Gastrocnemius medialis (tissue), 4 donors: ENCODE measurements around the gene UPK3BL2.
"Not testable (repeated sequence)": the region's sequence is repeated elsewhere in the genome, so short reads cannot be mapped to it uniquely, and the experiment has no call there.

Experiments used
- POLR2A ChIP-seq, 2 donors: fragments of 450-650 bp; IDR thresholded peaks; one replicate each; pipeline ENCODE4 v1.6.1; 2017; ENCODE audit warnings: antibody characterized with exemption in 2 of 2, mild to moderate bottlenecking in 2 of 2, moderate library complexity in 2 of 2
- TF ChIP-seq, protein P1 (sequence below), 5 experiments: fragments of 450-650 bp in 3 of 5; fragments of 200-600 bp in 2 of 5; sonication (generic) in 2 of 5; IDR thresholded peaks in 4 of 5; conservative IDR thresholded peaks in 1 of 5; 1 replicate in 4 of 5; 2 replicates in 1 of 5; pipeline ENCODE4 v1.5.1; 2016 to 2019; ENCODE audit warnings: antibody characterized with exemption in 5 of 5, mild to moderate bottlenecking in 3 of 5, moderate library complexity in 3 of 5

- TF ChIP-seq, protein P1, sequence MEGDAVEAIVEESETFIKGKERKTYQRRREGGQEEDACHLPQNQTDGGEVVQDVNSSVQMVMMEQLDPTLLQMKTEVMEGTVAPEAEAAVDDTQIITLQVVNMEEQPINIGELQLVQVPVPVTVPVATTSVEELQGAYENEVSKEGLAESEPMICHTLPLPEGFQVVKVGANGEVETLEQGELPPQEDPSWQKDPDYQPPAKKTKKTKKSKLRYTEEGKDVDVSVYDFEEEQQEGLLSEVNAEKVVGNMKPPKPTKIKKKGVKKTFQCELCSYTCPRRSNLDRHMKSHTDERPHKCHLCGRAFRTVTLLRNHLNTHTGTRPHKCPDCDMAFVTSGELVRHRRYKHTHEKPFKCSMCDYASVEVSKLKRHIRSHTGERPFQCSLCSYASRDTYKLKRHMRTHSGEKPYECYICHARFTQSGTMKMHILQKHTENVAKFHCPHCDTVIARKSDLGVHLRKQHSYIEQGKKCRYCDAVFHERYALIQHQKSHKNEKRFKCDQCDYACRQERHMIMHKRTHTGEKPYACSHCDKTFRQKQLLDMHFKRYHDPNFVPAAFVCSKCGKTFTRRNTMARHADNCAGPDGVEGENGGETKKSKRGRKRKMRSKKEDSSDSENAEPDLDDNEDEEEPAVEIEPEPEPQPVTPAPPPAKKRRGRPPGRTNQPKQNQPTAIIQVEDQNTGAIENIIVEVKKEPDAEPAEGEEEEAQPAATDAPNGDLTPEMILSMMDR (IDR thresholded peaks at IDR 0.05 in 4 of 5, conservative IDR thresholded peaks at IDR 0.05 in 1 of 5): not testable (repeated sequence)
- TF ChIP-seq POLR2A (IDR thresholded peaks at IDR 0.05): not testable (repeated sequence)
Observed at GRCh38 chr7:102490529-102491075, 52.9 kb downstream of the UPK3BL2 start.
